ENCODE results near the gene CRY1. TPM values are rescaled to one million over a fixed set of nuclear protein-coding genes. Genes with fewer than 3 reads are reported as not detected.

The CRY1 gene
- total and polyA plus RNA-seq, 2 of the 4 experiments (the other 2 are of a cell fraction) = 5.9 to 9.9 TPM

- peaks cover 0 to 2% of the 10 kb centered on the region in 2 experiments; a peak in 3 of 4 replicates for H3K79me1 ChIP-seq (ENCODE audit: low read depth in 1 of 2, low read length in 2 of 2)
- H3K18ac ChIP-seq (ENCODE audit: low read depth, low read length) = no peak overlapping the region
- H3K4me2 ChIP-seq (ENCODE audit: low read depth, low read length) = no peak overlapping the region
- TF ChIP-seq CTCF (conservative IDR thresholded peaks at IDR 0.05; ENCODE audit: low read depth, low read length) (no peak), RCOR1 (IDR thresholded peaks at IDR 0.05; ENCODE audit: insufficient replicate concordance, low read length) (no peak), POLR2A (IDR thresholded peaks at IDR 0.05; ENCODE audit: low read depth, low read length) (no peak), ELK1 (IDR thresholded peaks at IDR 0.05; ENCODE audit: borderline replicate concordance, low read depth, low read length) (no peak), CHD1 (IDR thresholded peaks at IDR 0.05; ENCODE audit: low read depth, low read length) (no peak), MAFK (IDR thresholded peaks at IDR 0.05; ENCODE audit: low read depth, low read length) (no peak), FOS (IDR thresholded peaks at IDR 0.05; ENCODE audit: low read depth, low read length) (no peak), CEBPB (IDR thresholded peaks at IDR 0.05; ENCODE audit: low read depth, low read length) (no peak), MAZ (IDR thresholded peaks at IDR 0.05; ENCODE audit: borderline replicate concordance, low read depth, low read length) (no peak), BHLHE40 (IDR thresholded peaks at IDR 0.05; ENCODE audit: low read depth, low read length) (no peak), RFX5 (IDR thresholded peaks at IDR 0.05; ENCODE audit: low read depth, low read length) (no peak)
- WGBS, 2 experiments (ENCODE audit: extremely low coverage in 2 of 2, insufficient read length in 1 of 2) = no CpG with 5 or more reads among the region's 3 CpGs
- no peak overlapping the region for H4K5ac ChIP-seq (ENCODE audit: low read depth, low read length)
- ChIA-PET CTCF (no interaction called here), POLR2A (ENCODE audit: unreplicated experiment) (no interaction called here)
- H4K20me1 ChIP-seq (ENCODE audit: insufficient read depth, low read length) = no peaks in the 10 kb centered on the region
- H2BK20ac ChIP-seq (ENCODE audit: low read depth, low read length) = no peak overlapping the region
- no peak overlapping the region for H3K14ac ChIP-seq (replicated peaks; ENCODE audit: low read depth, low read length)
- no TSS peak for BruUV-seq (replicated peaks)
- dilution Hi-C loops (cut with HindIII; ENCODE audit: low sequenced_read_pairs, unreplicated experiment) = no loop called here
- in situ Hi-C loops (cut with MboI; ENCODE audit: low sequenced_read_pairs) = no loop called here
- H3K4me3 ChIP-seq (ENCODE audit: insufficient read depth, low read depth, low read length) = no peak overlapping the region
- no peak overlapping the region for H3K4ac ChIP-seq (ENCODE audit: low read depth, low read length)
- H2BK15ac ChIP-seq (ENCODE audit: low read depth, low read length) = no peak overlapping the region
- H2AK5ac ChIP-seq (ENCODE audit: low read depth, low read length) = no peak overlapping the region
- no peak overlapping the region for H3K27ac ChIP-seq (ENCODE audit: insufficient read depth, low read length)
- H3K9me1 ChIP-seq (ENCODE audit: insufficient read depth, low read length) = no peaks in the 10 kb centered on the region
- intact Hi-C loops (cut with micrococcal nuclease) = no loop called here
- no peaks in the 10 kb centered on the region for H3K27me3 ChIP-seq (ENCODE audit: control insufficient read depth, insufficient read depth, low read length)
- H2BK5ac ChIP-seq (ENCODE audit: low read depth, low read length, poor library complexity, severe bottlenecking) = no peak overlapping the region
- no peak overlapping the region for H4K8ac ChIP-seq (ENCODE audit: low read depth in 2 of 2, low read length in 2 of 2)
- no peak overlapping the region for H2AFZ ChIP-seq (replicated peaks; ENCODE audit: low read length, poor library complexity)
- peaks cover 1% of the 10 kb centered on the region; the same call in 1 of the 2 replicates for H3K36me3 ChIP-seq (ENCODE audit: control insufficient read depth, insufficient read depth, low read length)
- ATAC-seq (ENCODE audit: low read depth) = no peak
- H2BK120ac ChIP-seq (ENCODE audit: low read depth, low read length) = no peak overlapping the region
- no peak overlapping the region for H4K91ac ChIP-seq (ENCODE audit: insufficient read depth, low read depth, low read length)
- H3K9me3 ChIP-seq (ENCODE audit: control insufficient read depth, insufficient read depth, low read length) = no peaks in the 10 kb centered on the region
- no peak overlapping the region for H3K56ac ChIP-seq (ENCODE audit: extremely low read depth, insufficient read depth, low read length)
- H3K9ac ChIP-seq (ENCODE audit: low read depth, low read length) = no peak overlapping the region
- H3K4me1 ChIP-seq (ENCODE audit: control insufficient read depth, insufficient read depth, low read length) = no peaks in the 10 kb centered on the region
- no peak overlapping the region for H3K23ac ChIP-seq (ENCODE audit: low read depth, low read length)
- H2AK9ac ChIP-seq (replicated peaks; ENCODE audit: low read depth, low read length, poor library complexity) = no peak overlapping the region
- DNase-seq = no peak
These were observed 79.3 kb downstream of the CRY1 start for GRCh38 chr12:107014055-107014454.

All from IMR-90 (cell line).